Spleen (tissue), 7 donors: ENCODE data around the gene PRTG.

Experiments used
- CTCF ChIP-seq, 11 experiments: fragments of 200-600 bp in 7 of 11; fragments of 450-650 bp in 4 of 11; sonication (generic) in 4 of 11; IDR thresholded peaks in 8 of 11; conservative IDR thresholded peaks in 3 of 11; 1 replicate in 7 of 11; 2 replicates in 4 of 11; pipeline versions ENCODE4 v1.4.0 to v1.8.0; 2016 to 2021; ENCODE audit warnings: antibody characterized with exemption in 11 of 11, inconsistent platforms in 4 of 11, mild to moderate bottlenecking in 1 of 11
- POLR2A ChIP-seq, 3 donors: fragments of 450-650 bp; IDR thresholded peaks; one replicate each; pipeline ENCODE4 v1.5.1; 2017; ENCODE audit warnings: antibody characterized with exemption in 3 of 3, mild to moderate bottlenecking in 1 of 3
- POLR2AphosphoS5 ChIP-seq, 3 donors: sonication (generic); formaldehyde crosslinking; IDR thresholded peaks; one replicate each; pipeline ENCODE4 v1.5.1; 2017; ENCODE audit warnings: antibody characterized with exemption in 3 of 3
- donor health status: DM: no; HTN: no; CAD: no; lungs with moderate emphysema.
- donor health status: DM: no; HTN: no; CAD: no.
- donor health status: DM: no; HTN: no; CAD: no.

- TF ChIP-seq POLR2A (IDR thresholded peaks at IDR 0.05) (no peak), POLR2AphosphoS5 (IDR thresholded peaks at IDR 0.05) (no peak), CTCF (IDR thresholded peaks at IDR 0.05 in 8 of 11, conservative IDR thresholded peaks at IDR 0.05 in 3 of 11) (no peak)
These were observed 43.4 kb upstream of the PRTG start for GRCh38 chr15:55786341-55786740.
